HG03025 (cell line): ENCODE results near the gene MXD4.
"Not testable (repeated sequence)": the region's sequence is repeated elsewhere in the genome, so short reads cannot be mapped to it uniquely, and the experiment has no call there.

Source experiments
- ATAC-seq: cut with Tn5 transposase; IDR thresholded peaks from one replicate; pipeline ENCODE4 v1.9.1; 2021; ENCODE audit warnings: mild to moderate bottlenecking, moderate library complexity; ENCODE audit not compliant: unreplicated experiment, low FRiP score

MXD4 gene

GRCh38 chr4:2276581-2277325, 14.8 kb upstream of the MXD4 start:
- no peak for ATAC-seq

- ATAC-seq, result no peak
Observed at GRCh38 chr4:2275546-2276251, 13.8 kb upstream of the MXD4 start.

DNA sequence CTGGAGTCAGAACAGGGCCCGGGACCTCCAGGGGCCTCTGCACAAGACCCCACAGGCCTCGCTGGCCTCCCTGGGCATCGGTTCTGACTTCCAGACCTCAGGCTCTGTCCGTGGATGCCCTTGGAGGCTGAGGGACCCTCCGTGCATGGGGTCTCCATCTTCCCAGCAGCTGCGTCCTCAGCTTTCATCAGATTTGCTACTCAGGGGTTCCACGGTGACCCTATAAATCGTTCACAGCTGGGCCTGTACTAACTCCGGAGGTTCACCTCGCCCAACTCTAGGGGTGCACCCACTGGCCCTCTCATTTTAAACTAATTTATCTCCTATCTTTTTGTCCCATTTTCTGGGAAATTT, 13.1 kb upstream of the MXD4 start:
- ATAC-seq, result not testable (repeated sequence)

- ATAC-seq, result no peak
Observed at GRCh38 chr4:2274320-2275043, 12.6 kb upstream of the MXD4 start.

GRCh38 chr4:2273657-2274319, 11.9 kb upstream of the MXD4 start:
- no peak for ATAC-seq

DNA sequence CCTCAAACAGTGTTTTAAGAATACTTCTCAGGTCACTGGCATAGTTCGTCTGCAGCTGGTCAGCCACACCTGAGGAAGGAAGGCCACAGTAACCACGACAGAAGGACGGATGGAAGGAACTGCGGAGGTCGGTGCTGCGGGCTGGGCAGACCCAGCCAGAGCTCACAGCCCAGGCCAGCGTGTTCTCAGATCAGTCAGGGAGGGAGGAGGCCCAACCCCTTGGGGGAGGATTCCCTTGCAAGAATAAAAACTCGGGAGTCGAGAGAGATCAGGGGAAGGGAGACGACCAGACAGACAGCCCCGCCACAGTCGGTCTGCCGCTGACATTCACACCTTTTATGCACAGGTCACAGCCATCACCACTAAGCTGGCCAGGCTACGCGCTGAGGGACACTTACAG, 11.3 kb upstream of the MXD4 start:
- no peak for ATAC-seq

DNA sequence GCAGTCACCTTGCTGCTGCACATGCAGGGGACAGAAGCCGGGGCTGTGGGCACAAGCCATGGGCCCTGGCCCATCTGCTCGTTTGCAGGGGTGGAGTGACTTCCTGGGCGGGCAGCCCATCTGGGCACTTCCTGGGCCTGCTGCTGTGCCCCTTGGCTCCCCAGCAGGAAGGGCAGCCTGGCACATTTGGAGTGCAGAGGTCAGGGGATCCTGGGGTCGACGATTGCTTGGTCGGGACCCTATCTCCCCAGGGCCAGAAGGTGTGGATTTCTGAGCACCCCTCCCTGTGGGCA, 10.9 kb upstream of the MXD4 start:
- ATAC-seq, result no peak

- ATAC-seq, result no peak
Observed at GRCh38 chr4:2272026-2272827, 10.3 kb upstream of the MXD4 start.

- no peak for ATAC-seq
Observed at GRCh38 chr4:2271279-2272025, 9.5 kb upstream of the MXD4 start.

GRCh38 chr4:2270341-2271165, 8.6 kb upstream of the MXD4 start:
- ATAC-seq, result no peak

DNA sequence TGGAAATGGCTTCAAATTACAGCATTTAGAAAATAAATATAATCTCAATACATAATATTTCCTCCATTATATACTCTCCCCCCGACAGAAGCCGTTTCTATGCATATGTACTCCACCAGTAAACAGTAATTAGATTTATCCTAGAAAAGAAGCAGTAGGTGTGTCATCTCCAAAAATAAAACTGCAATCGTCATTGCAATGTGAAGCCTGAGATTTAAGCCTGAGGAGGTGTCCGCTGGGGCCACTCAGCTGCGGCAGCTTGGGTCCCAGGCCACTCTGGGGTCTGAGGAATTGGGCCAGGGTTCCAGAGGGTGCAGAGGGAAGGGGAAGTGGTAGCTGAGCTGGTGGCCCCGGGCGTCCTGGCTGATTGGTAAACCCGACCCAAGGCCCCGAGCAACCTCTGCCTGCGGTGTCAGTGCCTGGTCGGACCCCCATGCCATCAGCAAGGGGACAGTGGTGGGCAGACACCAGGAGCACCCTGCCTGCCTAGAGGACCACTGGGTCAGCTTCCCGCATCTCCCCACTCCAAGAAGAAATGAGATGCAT, 7.8 kb upstream of the MXD4 start:
- no peak for ATAC-seq

GRCh38 chr4:2269206-2269531, 7.3 kb upstream of the MXD4 start:
- no peak for ATAC-seq

- ATAC-seq, result no peak
Observed at GRCh38 chr4:2268357-2269205, 6.7 kb upstream of the MXD4 start.

GRCh38 chr4:2267841-2268240, 5.9 kb upstream of the MXD4 start:
- no peak for ATAC-seq

GRCh38 chr4:2267320-2267811, 5.5 kb upstream of the MXD4 start:
- ATAC-seq, result no peak

GRCh38 chr4:2266821-2267220, 4.9 kb upstream of the MXD4 start:
- ATAC-seq, result no peak

- ATAC-seq, result no peak
Observed at GRCh38 chr4:2266181-2266580, 4.3 kb upstream of the MXD4 start.
